GM12891 (cell line): ENCODE measurements around the gene SRGN.

Source experiments
- DNase-seq: peaks from one replicate; pipeline ENCODE4 v3.0.0; 2011; ENCODE audit warnings: low spot score; ENCODE audit not compliant: insufficient read length
- FAIRE-seq: peaks from 2 replicates; lab custom pipeline; 2011; peaks lifted over from hg19 to GRCh38; lab: Jason Lieb, UNC
- PAX5 ChIP-seq: IDR thresholded peaks from 2 replicates; pipeline ENCODE4 v1.6.1; 2011; ENCODE audit warnings: low read length, moderate library complexity, mild to moderate bottlenecking; ENCODE audit not compliant: insufficient read depth, severe bottlenecking
- POLR2A ChIP-seq: IDR thresholded peaks from 2 replicates; pipeline ENCODE4 v1.6.1; 2011; ENCODE audit warnings: low read depth, low read length, control low read depth
- POLR2AphosphoS5 ChIP-seq: IDR thresholded peaks from 2 replicates; pipeline ENCODE4 v1.6.1; 2011; ENCODE audit warnings: low read depth, low read length, control low read depth
- POU2F2 ChIP-seq: IDR thresholded peaks from 2 replicates; pipeline ENCODE4 v1.6.1; 2011; ENCODE audit warnings: low read depth, mild to moderate bottlenecking, control low read depth, low read length, moderate library complexity
- SPI1 ChIP-seq: IDR thresholded peaks from 2 replicates; pipeline ENCODE4 v1.6.1; 2011; ENCODE audit warnings: low read depth, low read length, control low read depth
- TAF1 ChIP-seq: IDR thresholded peaks from 2 replicates; pipeline ENCODE4 v1.6.1; 2011; ENCODE audit warnings: low read depth, low read length, control low read depth

SRGN gene

GRCh38 chr10:69048103-69048502 lies 39.8 kb upstream of the SRGN start:
- FAIRE-seq: no peak
- DNase-seq: no peak
- TF ChIP-seq POLR2A (no peak), POLR2AphosphoS5 (no peak), POU2F2 (no peak), PAX5 (no peak), SPI1 (peak; percentile 34)

DNA sequence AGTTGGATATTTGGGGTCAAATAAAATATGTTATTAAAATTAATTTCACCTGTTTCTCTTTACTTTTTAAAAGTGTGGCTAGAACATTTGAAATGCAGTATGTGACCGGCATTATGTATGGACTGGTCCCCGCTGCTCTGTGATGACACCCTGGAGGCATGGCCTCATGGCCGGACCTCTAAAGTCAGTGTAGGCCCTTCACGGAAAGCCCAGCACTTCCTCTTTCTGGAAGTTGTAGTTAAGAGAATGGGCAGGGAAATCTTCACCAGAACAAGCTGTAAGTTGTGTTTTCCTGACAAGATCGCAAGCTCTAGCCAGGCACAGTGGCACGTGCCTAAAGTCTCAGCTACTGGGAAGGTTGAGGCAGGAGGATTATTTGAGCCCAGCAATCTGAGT lies 38.3 kb upstream of the SRGN start:
- FAIRE-seq (no peak), DNase-seq (no peak)
- TF ChIP-seq TAF1 (no peak), POLR2AphosphoS5 (no peak), SPI1 (peak; percentile 90), PAX5 (no peak), POLR2A (no peak), POU2F2 (no peak)

DNA sequence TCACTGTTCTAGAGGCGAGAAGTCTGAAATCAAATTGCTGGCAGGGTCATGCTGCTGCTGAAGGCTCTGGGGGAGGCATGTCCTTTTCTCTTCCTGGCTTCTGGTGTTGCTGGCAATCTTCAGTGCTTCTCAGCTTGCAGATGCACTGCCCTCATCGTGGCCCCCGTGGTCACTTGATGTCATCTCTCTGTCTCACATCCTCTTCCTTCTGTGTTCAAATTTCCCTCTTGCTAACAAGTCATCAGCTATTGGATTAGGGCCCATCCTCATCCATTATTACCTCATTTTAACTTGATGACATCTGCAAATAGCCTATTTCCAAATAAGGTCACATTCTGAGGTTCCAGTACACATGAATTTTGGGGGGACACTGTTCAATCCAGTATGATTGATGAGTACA lies 36.6 kb upstream of the SRGN start:
- TF ChIP-seq POU2F2 (no peak), POLR2AphosphoS5 (no peak), PAX5 (no peak), TAF1 (no peak), POLR2A (no peak), SPI1 (peak; percentile 91)
- DNase-seq: no peak
- peak; percentile 68 for FAIRE-seq

DNA sequence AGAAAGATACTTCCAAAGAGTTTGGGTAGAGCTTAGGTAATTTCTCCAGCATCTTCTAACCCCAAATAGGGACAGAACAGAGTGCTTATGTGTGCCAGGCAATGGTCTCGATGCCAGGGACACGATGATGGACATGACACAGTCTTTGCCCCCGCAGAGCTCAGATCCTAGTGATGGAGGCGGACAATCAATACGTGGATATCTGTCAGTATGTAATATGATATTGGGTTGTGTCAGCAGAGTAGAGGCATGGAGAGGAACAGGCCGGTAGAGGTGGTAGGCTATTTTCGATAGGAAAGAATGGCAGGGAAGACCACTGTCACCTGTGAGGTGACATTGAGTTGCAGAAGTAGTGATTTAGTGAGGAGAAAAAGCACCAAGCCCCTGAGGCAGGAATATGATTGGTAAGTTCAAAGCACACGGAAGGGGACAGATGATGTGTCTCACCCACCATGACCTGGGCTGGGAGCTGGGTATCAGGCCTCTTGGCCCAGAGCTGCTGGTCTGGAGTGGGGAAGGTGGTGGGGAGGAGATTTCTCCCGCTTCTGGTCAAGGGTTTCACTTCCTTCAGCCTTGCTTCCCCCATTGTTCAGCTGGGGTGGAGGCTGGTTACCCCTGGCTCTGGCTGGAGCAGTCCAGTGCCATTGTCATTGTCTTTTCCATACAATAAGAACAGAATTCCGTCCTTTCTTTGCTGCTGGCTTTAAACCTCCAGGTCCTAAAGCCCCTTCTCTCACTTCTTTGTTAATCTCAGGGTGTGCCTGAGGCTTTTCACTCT lies 36.0 kb upstream of the SRGN start:
- peak; percentile 82 for FAIRE-seq
- DNase-seq: no peak
- no peak for TF ChIP-seq POLR2A
- no peak for TF ChIP-seq PAX5
- TF ChIP-seq TAF1: no peak
- no peak for TF ChIP-seq POLR2AphosphoS5
- TF ChIP-seq SPI1: peak; percentile 93
- no peak for TF ChIP-seq POU2F2

GRCh38 chr10:69052736-69053135 lies 35.2 kb upstream of the SRGN start:
- TF ChIP-seq SPI1: no peak
- no peak for TF ChIP-seq POLR2AphosphoS5
- TF ChIP-seq POU2F2: no peak
- no peak for TF ChIP-seq TAF1
- no peak for TF ChIP-seq PAX5
- FAIRE-seq (no peak), DNase-seq (no peak)

DNA sequence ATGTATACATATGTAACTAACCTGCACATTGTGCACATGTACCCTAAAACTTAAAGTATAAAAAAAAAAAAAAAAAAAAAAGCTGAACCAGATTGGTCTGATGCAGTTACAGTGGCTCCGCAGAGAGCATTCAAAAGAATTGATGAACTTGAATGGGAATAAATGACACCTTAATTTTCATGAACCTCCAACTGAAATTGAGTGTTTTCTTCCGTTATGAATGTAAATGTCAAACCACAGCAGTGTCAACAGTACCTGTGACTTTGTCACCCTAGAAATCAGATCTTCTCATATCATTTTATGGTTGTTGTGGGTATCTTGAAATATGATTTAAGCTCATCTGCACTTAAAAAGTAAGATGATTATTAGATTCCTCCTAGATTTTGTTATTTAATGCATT lies 32.7 kb upstream of the SRGN start:
- DNase-seq (no peak), FAIRE-seq (no peak)
- no peak for TF ChIP-seq SPI1
- TF ChIP-seq POLR2AphosphoS5: no peak
- TF ChIP-seq POU2F2: no peak
- no peak for TF ChIP-seq PAX5
- TF ChIP-seq TAF1: no peak
- no peak for TF ChIP-seq POLR2A

GRCh38 chr10:69056129-69056528 lies 31.8 kb upstream of the SRGN start:
- peak; percentile 69 for FAIRE-seq
- no peak for DNase-seq
- no peak for TF ChIP-seq POU2F2
- peak; percentile 69 for TF ChIP-seq SPI1

GRCh38 chr10:69056536-69057260 lies 31.2 kb upstream of the SRGN start:
- no peak for DNase-seq
- TF ChIP-seq POLR2AphosphoS5: no peak
- TF ChIP-seq SPI1: no peak
- TF ChIP-seq PAX5: no peak
- no peak for TF ChIP-seq POLR2A
- TF ChIP-seq POU2F2: no peak
- TF ChIP-seq TAF1: no peak
- peak; percentile 71 for FAIRE-seq

DNA sequence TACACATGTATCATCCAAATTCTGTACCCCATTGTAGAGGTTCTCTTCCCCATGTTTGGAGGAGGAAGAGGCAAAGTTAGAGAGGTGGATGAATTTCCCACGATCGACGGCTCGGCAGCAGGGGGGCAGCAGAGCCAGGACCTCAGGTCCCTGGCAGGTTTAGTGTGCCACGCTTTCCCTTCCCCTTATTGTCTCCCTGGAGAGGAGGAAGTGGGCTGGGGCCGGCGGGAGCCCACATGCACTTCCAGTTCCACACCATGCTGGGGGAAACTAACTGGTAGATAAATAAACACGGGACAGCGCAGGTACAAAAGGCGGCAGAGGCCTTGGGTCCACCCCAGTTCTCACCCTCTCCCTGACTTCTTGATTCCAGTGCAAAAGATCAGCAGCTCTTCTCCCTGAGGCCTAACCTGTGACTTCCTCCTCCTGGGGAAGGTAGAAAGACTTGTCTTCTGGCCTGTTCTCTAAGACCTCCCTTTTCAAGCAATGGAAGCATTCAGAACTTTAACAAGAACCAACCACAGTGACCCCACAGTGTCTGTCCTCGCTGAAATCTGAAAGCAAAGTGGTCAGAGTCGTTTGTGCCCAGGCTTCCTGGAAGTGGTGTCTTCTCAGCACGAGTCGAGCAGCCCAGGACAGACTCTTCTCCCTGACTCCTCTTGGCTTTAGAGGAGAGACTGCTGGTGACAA lies 30.5 kb upstream of the SRGN start:
- DNase-seq (no peak), FAIRE-seq (no peak)
- TF ChIP-seq PAX5 (no peak), SPI1 (peak; percentile 61)

DNA sequence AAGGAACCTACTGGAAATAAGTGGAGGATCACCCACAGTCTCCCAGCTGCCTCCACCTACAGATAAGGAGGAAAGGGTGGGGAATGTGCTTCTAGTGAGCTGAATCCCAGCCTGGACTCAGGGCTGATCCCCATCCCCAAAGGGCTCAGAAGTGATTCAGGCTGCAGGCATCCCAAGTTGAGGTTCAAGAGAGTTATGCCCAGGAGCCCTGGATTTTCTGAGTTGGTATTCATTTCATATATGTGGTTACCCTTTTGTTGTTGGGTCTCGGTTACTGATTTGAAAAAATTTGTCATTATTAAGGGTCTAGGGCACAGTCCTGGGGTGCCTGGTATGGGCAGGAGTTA lies 30.0 kb upstream of the SRGN start:
- TF ChIP-seq TAF1 (no peak), SPI1 (no peak), PAX5 (no peak), POLR2AphosphoS5 (no peak)
- no peak for DNase-seq
- FAIRE-seq: no peak
